HCT116 (cell line): ENCODE data around the gene MMS19.

Source experiments
- EZH2phosphoT487 ChIP-seq: fragments of 200-600 bp; IDR thresholded peaks from 2 replicates; pipeline ENCODE4 v1.6.1; 2018; ENCODE audit warnings: antibody characterized with exemption, borderline replicate concordance
- FOSL1 ChIP-seq: IDR thresholded peaks from 2 replicates; pipeline ENCODE4 v1.6.1; 2012; ENCODE audit warnings: low read depth
- JUND ChIP-seq: IDR thresholded peaks from 2 replicates; pipeline ENCODE4 v1.6.1; 2012
- POLR2A ChIP-seq: IDR thresholded peaks from 2 replicates; pipeline ENCODE4 v1.7.0; 2011; ENCODE audit warnings: borderline replicate concordance; ENCODE audit not compliant: insufficient read depth, insufficient read length; ENCODE audit errors: extremely low read depth
- POLR2AphosphoS5 ChIP-seq: IDR thresholded peaks from 2 replicates; pipeline ENCODE4 v1.6.1; 2011; ENCODE audit warnings: mild to moderate bottlenecking, low read depth, low read length, moderate library complexity
- SIN3A ChIP-seq: IDR thresholded peaks from 2 replicates; pipeline ENCODE4 v1.6.1; 2012; ENCODE audit warnings: low read depth
- ZFX ChIP-seq: fragments of 450-650 bp; IDR thresholded peaks from 2 replicates; pipeline ENCODE4 v1.6.1; 2017
- ZNF274 ChIP-seq: fragments of 200-500 bp; sonication (Bioruptor generic); IDR thresholded peaks from 2 replicates; pipeline ENCODE4 v1.6.1; 2014; ENCODE audit warnings: mild to moderate bottlenecking, low read depth, low read length, inconsistent platforms
- TF ChIP-seq, protein P1 (sequence below), 3 experiments: fragments of 200-600 bp in 1 of 3; sonication (generic) in 1 of 3; IDR thresholded peaks in 2 of 3; conservative IDR thresholded peaks in 1 of 3; 2 replicates each; pipeline ENCODE4 v1.5.1; 2012 to 2017; ENCODE audit warnings: low read depth in 2 of 3, low read length in 2 of 3, antibody characterized with exemption in 1 of 3, borderline replicate concordance in 1 of 3, control low read depth in 1 of 3, mild to moderate bottlenecking in 1 of 3, mixed read lengths in 1 of 3, mixed run types in 1 of 3, moderate library complexity in 1 of 3; ENCODE audit not compliant: insufficient read depth in 1 of 3

DNA sequence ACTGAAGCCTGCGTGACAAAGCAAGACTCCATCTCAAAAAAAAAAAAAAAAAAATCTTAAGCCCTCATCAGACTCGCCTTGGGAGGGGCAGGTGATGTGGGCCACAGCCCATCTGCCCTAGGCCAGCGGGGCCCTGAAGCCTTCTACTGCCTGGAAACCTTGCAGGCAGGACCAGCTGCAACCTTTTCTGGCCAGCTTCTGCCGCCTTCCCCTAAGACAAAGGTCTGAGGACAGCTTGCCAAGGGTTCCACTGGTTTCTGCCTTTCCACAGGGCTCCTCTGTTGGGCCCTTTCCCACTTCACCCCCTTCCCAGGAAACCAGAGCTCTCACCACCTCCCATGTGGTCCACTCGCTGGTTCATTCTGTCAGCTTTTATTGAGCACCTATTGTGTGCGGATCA, 35.7 kb upstream of the MMS19 start:
- TF ChIP-seq, protein P1, sequence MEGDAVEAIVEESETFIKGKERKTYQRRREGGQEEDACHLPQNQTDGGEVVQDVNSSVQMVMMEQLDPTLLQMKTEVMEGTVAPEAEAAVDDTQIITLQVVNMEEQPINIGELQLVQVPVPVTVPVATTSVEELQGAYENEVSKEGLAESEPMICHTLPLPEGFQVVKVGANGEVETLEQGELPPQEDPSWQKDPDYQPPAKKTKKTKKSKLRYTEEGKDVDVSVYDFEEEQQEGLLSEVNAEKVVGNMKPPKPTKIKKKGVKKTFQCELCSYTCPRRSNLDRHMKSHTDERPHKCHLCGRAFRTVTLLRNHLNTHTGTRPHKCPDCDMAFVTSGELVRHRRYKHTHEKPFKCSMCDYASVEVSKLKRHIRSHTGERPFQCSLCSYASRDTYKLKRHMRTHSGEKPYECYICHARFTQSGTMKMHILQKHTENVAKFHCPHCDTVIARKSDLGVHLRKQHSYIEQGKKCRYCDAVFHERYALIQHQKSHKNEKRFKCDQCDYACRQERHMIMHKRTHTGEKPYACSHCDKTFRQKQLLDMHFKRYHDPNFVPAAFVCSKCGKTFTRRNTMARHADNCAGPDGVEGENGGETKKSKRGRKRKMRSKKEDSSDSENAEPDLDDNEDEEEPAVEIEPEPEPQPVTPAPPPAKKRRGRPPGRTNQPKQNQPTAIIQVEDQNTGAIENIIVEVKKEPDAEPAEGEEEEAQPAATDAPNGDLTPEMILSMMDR (IDR thresholded peaks at IDR 0.05 in 2 of 3, conservative IDR thresholded peaks at IDR 0.05 in 1 of 3; ENCODE audit: borderline replicate concordance in 1 of 3, insufficient read depth in 1 of 3, low read depth in 2 of 3, low read length in 2 of 3) = no peak
- TF ChIP-seq POLR2A = no peak
- no peak for TF ChIP-seq SIN3A
- TF ChIP-seq ZNF274 = no peak
- TF ChIP-seq POLR2AphosphoS5 = no peak
- no peak for TF ChIP-seq ZFX
- TF ChIP-seq FOSL1 = no peak
- TF ChIP-seq JUND = no peak
- TF ChIP-seq EZH2phosphoT487 = no peak
